Karpas-422 (cell line): ENCODE data around the gene TFCP2L1. TPM values are rescaled to one million over a fixed set of nuclear protein-coding genes. Genes with fewer than 3 reads are reported as not detected.
"Not testable (repeated sequence)": the region's sequence is repeated elsewhere in the genome, so short reads cannot be mapped to it uniquely, and the experiment has no call there.

Experiments
- DNase-seq: peaks from one replicate; pipeline ENCODE4 v3.0.0-alpha.2; 2015
- H2AFZ ChIP-seq: fragments of 200-600 bp; sonication (generic); 2 replicates; pipeline ENCODE4 v1.6.1; 2014; ENCODE audit warnings: antibody characterized with exemption, low read length, mixed read lengths
- H3K27ac ChIP-seq: fragments of 200-600 bp; sonication (generic); 2 replicates; pipeline ENCODE4 v1.5.1; 2014; ENCODE audit warnings: mild to moderate bottlenecking, low read length, moderate library complexity
- H3K27me3 ChIP-seq: fragments of 200-600 bp; sonication (generic); 2 replicates; pipeline ENCODE4 v1.6.1; 2014; ENCODE audit warnings: low read length, mixed read lengths
- H3K36me3 ChIP-seq: fragments of 200-600 bp; sonication (generic); 2 replicates; pipeline ENCODE4 v1.6.1; 2014; ENCODE audit warnings: low read length, mixed read lengths; ENCODE audit not compliant: insufficient read depth
- H3K4me1 ChIP-seq: fragments of 200-600 bp; sonication (generic); 2 replicates; pipeline ENCODE4 v1.6.1; 2014; ENCODE audit warnings: mild to moderate bottlenecking, low read length, mixed read lengths
- H3K4me2 ChIP-seq: fragments of 200-600 bp; sonication (generic); 2 replicates; pipeline ENCODE4 v1.6.1; 2014; ENCODE audit warnings: low read length, low read depth, mild to moderate bottlenecking; ENCODE audit not compliant: poor library complexity, severe bottlenecking
- H3K4me3 ChIP-seq: fragments of 200-600 bp; sonication (generic); 2 replicates; pipeline ENCODE4 v1.5.1; 2014; ENCODE audit warnings: mild to moderate bottlenecking, antibody characterized with exemption, low read length, mixed read lengths
- H3K79me2 ChIP-seq: fragments of 200-600 bp; sonication (generic); 2 replicates; pipeline ENCODE4 v1.6.1; 2014; ENCODE audit warnings: mild to moderate bottlenecking, low read length, mixed read lengths
- H3K9ac ChIP-seq: fragments of 200-600 bp; sonication (generic); 2 replicates; pipeline ENCODE4 v1.6.0; 2014; ENCODE audit warnings: low read length
- H3K9me2 ChIP-seq: fragments of 200-600 bp; sonication (generic), shearing (Covaris generic); replicated peaks from 2 replicates; pipeline ENCODE4 v1.6.0; 2014; ENCODE audit warnings: mild to moderate bottlenecking, low read length, moderate library complexity; ENCODE audit not compliant: insufficient read depth
- H3K9me3 ChIP-seq: fragments of 300-700, 200-600 bp; sonication (generic); 2 replicates; pipeline ENCODE4 v1.6.1; 2014; ENCODE audit warnings: low read length, mixed read lengths
- H4K20me1 ChIP-seq: fragments of 200-600 bp; sonication (generic); 2 replicates; pipeline ENCODE4 v1.6.1; 2014; ENCODE audit warnings: mild to moderate bottlenecking, antibody characterized with exemption, low read length, low read depth; ENCODE audit not compliant: insufficient read depth
- total RNA-seq: library from RNA; depleted of rRNA; stranded (reverse); fragments of >200 nt; shearing (Covaris generic); gene quantifications from 2 replicates; pipeline ENCODE4 v1.2.3, GENCODE V29; 2014; ENCODE audit warnings: low replicate concordance; rRNA removed

TFCP2L1 gene, protein sequence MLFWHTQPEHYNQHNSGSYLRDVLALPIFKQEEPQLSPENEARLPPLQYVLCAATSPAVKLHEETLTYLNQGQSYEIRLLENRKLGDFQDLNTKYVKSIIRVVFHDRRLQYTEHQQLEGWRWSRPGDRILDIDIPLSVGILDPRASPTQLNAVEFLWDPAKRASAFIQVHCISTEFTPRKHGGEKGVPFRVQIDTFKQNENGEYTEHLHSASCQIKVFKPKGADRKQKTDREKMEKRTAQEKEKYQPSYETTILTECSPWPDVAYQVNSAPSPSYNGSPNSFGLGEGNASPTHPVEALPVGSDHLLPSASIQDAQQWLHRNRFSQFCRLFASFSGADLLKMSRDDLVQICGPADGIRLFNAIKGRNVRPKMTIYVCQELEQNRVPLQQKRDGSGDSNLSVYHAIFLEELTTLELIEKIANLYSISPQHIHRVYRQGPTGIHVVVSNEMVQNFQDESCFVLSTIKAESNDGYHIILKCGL
- total RNA-seq = not detected in 2 replicates

DNA sequence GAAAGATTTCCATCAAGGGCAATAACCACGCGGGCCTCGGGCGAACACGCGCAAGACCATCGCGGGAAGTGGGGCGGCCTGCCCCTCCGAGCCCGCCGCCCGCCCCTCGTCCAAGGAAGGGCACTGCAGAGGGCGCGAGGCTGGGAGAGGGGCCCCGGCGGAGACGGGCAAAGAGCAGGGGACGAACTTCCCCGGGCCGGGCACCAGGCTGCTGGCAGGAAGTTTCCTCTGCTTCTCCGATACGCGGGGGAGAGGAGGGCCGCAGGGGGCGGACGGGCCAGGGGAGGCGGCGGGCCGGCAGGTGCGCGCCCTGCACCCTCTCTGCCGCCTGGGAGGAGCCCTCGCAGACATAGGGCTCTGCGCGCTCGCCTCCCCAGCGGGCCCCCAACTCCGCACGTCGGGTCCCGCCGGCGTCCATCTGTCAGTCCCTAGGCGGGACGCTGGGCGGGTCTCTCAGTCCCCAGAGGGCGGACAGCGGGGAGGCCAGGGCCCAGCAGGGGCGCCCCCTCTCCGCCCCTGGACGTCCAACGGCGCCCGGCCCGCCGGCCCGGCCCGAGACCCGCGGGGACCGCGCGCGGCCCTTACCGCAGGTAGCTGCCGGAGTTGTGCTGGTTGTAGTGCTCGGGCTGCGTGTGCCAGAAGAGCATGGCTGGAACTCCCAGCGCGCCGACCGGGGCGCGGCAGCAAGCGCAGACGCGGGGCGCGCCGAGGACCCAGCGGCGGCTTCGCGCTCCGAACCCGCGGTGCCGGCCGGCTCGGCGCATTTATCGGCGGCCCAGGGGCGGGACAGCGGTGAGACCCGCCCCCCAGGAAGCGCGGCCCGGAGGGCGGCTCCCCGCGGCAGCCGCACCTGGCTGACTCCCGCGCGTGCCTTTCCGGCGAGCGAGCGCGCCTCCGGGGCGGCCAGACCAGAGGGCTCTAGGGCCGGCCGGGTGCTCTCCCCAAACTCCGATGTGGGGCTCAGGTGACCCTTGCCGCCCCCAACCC, at the start of gene TFCP2L1:
Gene TFCP2L1, minus strand, starts transcription at position 740 of the 987 bp plus-strand sequence. Its CDS starts 93 bp downstream, at position 647.
- no peaks in the 10 kb centered on the region for H3K27me3 ChIP-seq
- H3K4me2 ChIP-seq = no peak within 1 kb of the TSS
- H3K9me3 ChIP-seq = no peaks in the 10 kb centered on the region
- no peak within 1 kb of the TSS for H2AFZ ChIP-seq
- H3K79me2 ChIP-seq = no peaks in the 10 kb centered on the region
- H3K36me3 ChIP-seq = no peaks in the 10 kb centered on the region
- H3K4me1 ChIP-seq = peaks cover 10% of the 10 kb centered on the region
- no peaks in the 10 kb centered on the region for H3K9me2 ChIP-seq
- no peak within 1 kb of the TSS for H3K9ac ChIP-seq
- no peak within 1 kb of the TSS for H3K27ac ChIP-seq
- DNase-seq = no peak
- no peak within 1 kb of the TSS for H3K4me3 ChIP-seq
- H4K20me1 ChIP-seq = no peaks in the 10 kb centered on the region

DNA sequence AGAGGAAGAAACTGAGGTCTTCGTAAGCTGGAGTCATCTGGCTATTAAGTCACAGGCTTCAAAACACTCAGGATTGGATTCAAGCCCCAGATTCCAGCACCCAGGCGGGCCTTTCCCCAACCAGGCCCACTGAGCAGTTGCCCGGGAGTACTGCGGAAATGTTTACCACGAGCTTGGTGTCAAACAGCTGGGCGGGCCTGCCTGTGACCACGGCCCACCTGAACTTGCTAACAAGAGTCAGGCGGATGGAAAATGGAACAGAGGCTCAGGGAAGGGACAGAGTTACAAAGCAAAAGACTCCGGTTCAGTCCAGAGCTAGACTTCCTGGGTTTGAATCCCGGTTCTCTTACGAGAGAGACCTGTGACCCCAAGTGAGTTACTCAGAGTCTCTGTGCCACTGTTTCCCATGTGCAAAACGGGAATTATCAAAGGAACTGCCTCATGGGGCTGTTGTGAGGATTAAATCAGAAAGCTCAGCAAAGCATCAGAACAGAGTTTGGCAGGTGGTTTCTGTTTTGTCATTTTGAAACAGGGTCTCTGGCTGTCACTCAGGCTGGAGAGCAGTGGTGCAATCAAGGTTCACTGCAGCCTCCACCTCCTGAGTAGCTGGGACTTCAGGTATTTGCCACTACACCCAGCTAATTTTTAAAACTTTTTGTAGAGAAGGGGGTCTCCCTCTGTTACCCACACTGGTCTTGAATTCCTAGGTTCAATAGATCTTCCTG, 49.0 kb upstream of the TFCP2L1 start:
- no peak for DNase-seq
- H2AFZ ChIP-seq = no peak overlapping the region
- no peaks in the 10 kb centered on the region for H3K9me2 ChIP-seq
- H3K36me3 ChIP-seq = 0 out of 2 replicates have a peak, but pooled peaks cover under 1% of the 10 kb centered on the region
- H3K4me3 ChIP-seq = no peak overlapping the region
- H4K20me1 ChIP-seq = no peaks in the 10 kb centered on the region
- H3K79me2 ChIP-seq = no peaks in the 10 kb centered on the region
- no peak overlapping the region for H3K4me2 ChIP-seq
- no peaks in the 10 kb centered on the region for H3K4me1 ChIP-seq
- no peak overlapping the region for H3K9ac ChIP-seq
- no peaks in the 10 kb centered on the region for H3K27me3 ChIP-seq
- no peaks in the 10 kb centered on the region for H3K9me3 ChIP-seq
- H3K27ac ChIP-seq = no peak overlapping the region

DNA sequence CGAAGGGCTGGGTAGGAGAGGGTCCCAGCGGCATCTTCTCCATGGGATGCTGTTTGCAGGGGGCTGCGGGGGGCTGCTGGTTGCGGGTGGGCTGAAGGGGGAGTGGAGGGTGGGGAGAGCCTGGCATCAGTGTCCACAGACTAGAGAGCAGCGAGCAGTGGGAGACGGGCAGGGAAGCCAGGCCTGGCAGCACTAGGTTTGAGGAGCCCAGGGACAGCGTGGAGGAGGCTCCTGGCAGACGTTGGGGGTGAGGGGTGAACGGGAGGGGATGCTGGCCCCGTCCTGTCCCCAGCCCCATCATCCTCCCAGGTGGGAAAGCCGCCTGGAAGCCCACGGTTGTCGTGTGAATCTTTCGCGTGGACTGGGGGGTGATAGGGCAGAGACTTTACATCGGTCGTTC, 48.2 kb upstream of the TFCP2L1 start:
- Histone ChIP-seq H3K9me2 (no peaks in the 10 kb centered on the region), H3K4me3 (no peak overlapping the region), H3K9ac (no peak overlapping the region), H3K79me2 (no peaks in the 10 kb centered on the region), H3K27me3 (no peaks in the 10 kb centered on the region), H4K20me1 (no peaks in the 10 kb centered on the region), H3K9me3 (no peaks in the 10 kb centered on the region), H3K27ac (no peak overlapping the region), H3K4me2 (no peak overlapping the region), H2AFZ (no peak overlapping the region), H3K36me3 (no peaks in the 10 kb centered on the region), H3K4me1 (no peaks in the 10 kb centered on the region)
- no peak for DNase-seq

DNA sequence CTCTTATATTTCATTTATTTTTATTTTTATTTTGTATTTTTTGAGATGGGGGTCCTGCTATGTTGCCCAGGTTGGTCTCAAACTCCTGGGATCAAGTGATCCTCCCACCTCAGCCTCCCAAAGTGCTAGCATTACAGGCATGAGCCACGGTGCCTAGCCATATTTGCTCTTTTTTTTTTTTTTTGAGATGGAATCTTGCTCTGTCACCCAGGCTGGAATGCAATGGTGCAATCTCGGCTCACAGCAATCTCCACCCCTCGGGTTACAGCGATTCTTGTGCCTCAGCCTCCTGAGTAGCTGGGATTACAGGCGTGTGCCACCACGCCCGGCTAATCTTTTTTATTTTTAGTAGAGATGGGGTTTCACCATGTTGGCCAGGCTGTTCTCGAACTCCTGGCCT, 46.3 kb upstream of the TFCP2L1 start:
- H2AFZ ChIP-seq, H3K79me2 ChIP-seq, H3K9me2 ChIP-seq, H4K20me1 ChIP-seq, H3K4me2 ChIP-seq, H3K9ac ChIP-seq, H3K27me3 ChIP-seq, H3K4me3 ChIP-seq, H3K9me3 ChIP-seq, H3K36me3 ChIP-seq, DNase-seq, H3K27ac ChIP-seq, H3K4me1 ChIP-seq: not testable (repeated sequence)

DNA sequence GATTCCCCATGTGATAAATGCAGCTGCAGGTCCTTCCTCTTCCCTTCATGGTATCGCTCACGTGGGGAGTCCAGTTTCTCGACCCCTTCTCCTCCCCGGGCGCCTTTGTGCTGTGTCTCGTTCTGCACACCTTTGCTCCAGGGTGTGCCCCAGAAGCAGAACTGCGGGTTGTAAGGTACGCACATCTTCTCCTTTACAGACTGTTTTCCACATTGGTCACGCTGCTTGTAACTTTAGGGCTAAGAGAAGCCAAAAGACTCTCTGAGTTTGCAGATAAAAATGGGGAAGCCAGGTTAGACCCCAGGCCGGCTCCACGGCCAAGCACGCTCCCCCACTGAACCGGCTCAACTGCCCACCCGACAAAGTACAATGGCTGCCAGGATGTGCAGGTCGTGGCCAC, 45.9 kb upstream of the TFCP2L1 start:
- H3K9me2 ChIP-seq = no peaks in the 10 kb centered on the region
- H4K20me1 ChIP-seq = no peaks in the 10 kb centered on the region
- no peak for DNase-seq
- H3K4me1 ChIP-seq = no peaks in the 10 kb centered on the region
- no peaks in the 10 kb centered on the region for H3K9me3 ChIP-seq
- no peaks in the 10 kb centered on the region for H3K79me2 ChIP-seq
- no peak overlapping the region for H3K27ac ChIP-seq
- H3K9ac ChIP-seq = no peak overlapping the region
- H3K4me2 ChIP-seq = no peak overlapping the region
- no peak overlapping the region for H2AFZ ChIP-seq
- H3K27me3 ChIP-seq = no peaks in the 10 kb centered on the region
- H3K36me3 ChIP-seq = no peaks in the 10 kb centered on the region
- no peak overlapping the region for H3K4me3 ChIP-seq

DNA sequence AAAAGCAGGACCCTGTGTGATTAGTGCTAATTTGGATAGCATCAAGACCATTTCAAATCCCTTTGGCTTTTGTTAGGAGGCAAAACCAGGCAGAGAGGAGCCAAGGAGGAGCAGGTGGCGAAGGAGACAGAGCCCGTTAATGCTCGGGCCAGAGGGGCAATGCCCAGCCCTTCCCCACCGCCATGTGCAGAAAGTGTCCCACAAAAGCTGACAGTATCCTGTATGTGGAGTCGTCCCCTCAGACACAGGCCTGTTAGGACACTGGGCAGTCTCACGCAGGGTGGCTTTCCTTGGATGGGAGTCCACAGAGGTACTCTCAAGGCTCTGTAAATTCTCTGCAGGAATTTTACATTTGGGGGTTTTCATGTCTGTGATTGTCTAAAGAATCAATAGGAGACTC, 44.8 kb upstream of the TFCP2L1 start:
- H3K27ac ChIP-seq = no peak overlapping the region
- no peaks in the 10 kb centered on the region for H3K9me2 ChIP-seq
- DNase-seq = no peak
- no peak overlapping the region for H3K4me3 ChIP-seq
- H3K36me3 ChIP-seq = no peaks in the 10 kb centered on the region
- no peaks in the 10 kb centered on the region for H3K27me3 ChIP-seq
- H3K4me2 ChIP-seq = no peak overlapping the region
- no peaks in the 10 kb centered on the region for H4K20me1 ChIP-seq
- no peak overlapping the region for H3K9ac ChIP-seq
- H2AFZ ChIP-seq = no peak overlapping the region
- no peaks in the 10 kb centered on the region for H3K9me3 ChIP-seq
- H3K79me2 ChIP-seq = no peaks in the 10 kb centered on the region
- H3K4me1 ChIP-seq = no peaks in the 10 kb centered on the region

DNA sequence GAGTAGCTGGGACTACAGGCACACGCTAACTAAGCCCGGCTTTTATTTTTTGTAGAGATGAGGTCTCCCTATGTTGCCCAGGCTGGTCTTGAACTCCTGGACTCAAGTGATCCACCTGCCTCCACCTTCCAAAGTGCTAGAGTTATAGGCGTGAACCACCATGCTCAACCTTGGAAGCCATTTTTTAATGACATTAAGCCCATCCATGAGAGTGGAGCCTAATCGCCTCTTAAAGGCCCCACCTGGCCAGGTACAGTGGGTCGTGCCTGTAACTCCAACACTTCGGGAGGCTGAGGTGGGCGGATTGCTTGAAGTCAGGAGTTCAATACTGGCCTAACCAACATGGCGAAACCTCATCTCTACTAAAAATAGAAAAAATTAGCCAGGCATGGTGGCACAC, 41.6 kb upstream of the TFCP2L1 start:
- Histone ChIP-seq H3K27me3 (no peaks in the 10 kb centered on the region), H3K79me2 (no peaks in the 10 kb centered on the region), H3K4me1 (no peaks in the 10 kb centered on the region), H3K36me3 (no peaks in the 10 kb centered on the region), H3K9ac (no peak overlapping the region), H3K9me2 (no peaks in the 10 kb centered on the region), H4K20me1 (no peaks in the 10 kb centered on the region), H3K9me3 (no peaks in the 10 kb centered on the region), H2AFZ (no peak overlapping the region), H3K27ac (no peak overlapping the region), H3K4me3 (no peak overlapping the region), H3K4me2 (no peak overlapping the region)
- no peak for DNase-seq
